RPMI8226 (cell line): ENCODE data around the gene KCNC2.

ENCODE experiments used
- DNase-seq: peaks from one replicate; pipeline ENCODE4 v3.0.0-alpha.2; 2015

Gene KCNC2

DNA sequence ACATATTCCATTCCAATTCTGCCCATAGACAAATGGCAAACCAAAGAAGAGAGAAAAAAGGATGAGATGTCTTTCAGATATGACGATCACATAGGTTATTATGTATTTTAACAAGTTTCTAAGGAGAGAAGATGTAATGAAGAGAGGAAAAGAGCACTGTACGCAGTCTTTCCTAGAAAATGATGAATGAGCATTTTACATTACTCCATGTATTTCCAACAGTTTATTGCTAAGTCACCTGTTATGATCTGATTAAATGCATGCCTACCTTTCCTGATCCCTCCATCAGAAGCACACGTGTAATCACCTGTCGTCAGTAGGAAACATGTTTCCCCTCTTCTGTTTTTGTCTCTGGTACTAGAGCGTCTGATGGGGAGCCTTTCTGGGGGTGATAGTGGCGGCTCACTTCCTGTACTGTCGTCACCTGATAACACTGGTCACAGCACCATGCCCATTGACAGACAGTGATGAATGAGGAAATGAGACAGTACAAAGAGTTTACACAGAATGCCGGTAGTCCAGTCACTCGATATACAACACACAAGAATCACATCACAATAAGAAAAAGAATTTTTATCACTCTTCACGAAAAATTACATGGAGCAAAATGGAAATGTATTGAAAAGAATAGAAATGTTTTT is 161.6 kb downstream of the KCNC2 start:
- no peak for DNase-seq

DNA sequence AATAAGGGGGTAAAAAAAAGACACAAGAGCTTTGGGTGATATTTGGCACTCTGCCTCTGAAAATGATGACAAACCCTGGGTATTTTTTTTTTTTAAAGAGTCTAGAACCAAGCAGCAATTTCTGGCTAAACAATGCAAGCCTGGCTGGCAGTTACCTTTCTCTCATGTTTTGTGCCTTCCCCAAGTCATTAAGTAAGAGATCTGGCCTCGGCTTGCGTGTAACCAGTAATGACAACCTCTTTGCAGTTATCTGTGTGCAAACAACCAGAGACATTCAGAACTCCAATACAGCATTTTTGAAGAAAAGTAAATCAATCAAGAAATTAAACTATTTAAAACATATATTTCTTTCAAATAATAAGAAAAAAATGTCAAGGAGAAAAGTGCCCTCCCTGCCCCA is 167.5 kb downstream of the KCNC2 start:
- DNase-seq: no peak

DNA sequence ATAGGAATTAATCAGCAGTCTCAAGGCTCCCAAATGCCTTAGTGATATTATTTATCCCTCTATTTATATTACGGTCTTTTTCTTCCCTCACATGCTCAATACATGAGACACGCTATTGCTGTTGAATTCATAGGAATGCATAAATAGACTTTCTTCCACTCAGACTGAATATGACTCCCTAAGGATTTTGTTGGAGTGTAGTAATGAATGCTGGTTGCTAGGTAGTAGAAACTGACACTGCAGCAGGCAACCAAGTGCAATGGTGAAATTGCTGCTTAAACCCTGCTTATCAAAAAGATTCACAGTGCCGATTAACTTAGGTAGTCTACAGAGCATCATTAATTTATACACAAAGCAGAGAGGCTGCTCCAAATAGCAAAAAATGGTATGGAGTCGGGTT is 168.2 kb downstream of the KCNC2 start:
- DNase-seq: no peak

DNA sequence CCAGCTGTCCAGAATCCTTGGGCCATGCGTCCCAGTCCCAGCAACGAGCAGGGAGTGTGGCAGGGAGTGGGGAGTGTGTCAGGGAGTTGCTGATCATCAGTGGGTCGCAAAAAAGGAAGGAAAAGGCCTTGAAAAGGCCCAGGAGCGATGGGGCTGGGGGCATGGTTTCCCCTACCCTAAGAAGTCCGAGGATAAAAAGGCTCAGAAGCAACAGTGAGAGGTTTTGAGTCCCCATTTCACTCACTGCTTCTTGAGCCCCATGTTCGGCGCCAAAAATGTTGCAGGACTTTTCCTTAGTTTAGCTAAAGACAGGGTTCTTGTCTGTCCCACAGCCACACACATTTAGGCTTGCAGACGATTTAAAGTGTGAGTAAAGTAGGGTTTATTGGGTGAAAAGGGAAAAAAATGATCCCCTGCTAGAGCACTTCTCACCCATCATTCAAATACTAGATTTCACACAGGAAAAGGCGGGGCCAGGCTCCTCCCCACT is 189.5 kb downstream of the KCNC2 start:
- DNase-seq: no peak

DNA sequence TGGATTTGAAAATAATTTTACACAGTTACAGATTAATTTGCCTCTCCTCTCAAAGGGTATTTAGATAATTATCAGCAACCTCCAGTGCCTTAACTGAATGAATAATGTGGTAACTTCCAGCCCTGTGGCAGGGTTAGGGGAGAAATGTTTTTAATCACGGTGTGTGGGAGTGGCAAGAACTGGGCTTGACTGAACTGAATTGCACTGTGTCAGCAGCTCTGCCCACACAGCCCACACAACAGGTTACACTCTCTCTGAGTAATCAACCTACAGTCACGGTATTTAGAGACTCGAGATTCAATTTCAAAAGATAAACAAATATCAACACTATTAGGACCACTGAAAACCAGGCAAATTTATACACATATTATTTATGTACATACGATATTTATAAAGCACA is 198.5 kb downstream of the KCNC2 start:
- no peak for DNase-seq

DNA sequence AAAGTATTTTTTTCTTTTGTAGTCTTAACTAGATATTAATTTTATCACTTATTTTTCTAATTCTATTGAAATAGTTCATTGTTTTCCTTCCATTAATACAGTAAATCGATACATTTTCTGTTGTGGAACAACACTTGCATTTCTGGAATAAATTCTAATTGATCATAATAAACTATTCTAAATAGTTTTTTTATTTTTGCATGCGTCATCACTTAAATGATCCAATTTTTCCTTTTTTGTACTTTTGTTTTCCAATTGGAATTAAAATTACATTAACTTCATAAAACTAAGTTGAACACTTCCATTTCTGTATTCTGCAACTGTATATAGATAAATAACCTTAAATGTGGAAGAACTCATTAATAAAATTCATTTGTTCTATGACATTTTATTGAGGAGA is 202.5 kb downstream of the KCNC2 start:
- DNase-seq: no peak

DNA sequence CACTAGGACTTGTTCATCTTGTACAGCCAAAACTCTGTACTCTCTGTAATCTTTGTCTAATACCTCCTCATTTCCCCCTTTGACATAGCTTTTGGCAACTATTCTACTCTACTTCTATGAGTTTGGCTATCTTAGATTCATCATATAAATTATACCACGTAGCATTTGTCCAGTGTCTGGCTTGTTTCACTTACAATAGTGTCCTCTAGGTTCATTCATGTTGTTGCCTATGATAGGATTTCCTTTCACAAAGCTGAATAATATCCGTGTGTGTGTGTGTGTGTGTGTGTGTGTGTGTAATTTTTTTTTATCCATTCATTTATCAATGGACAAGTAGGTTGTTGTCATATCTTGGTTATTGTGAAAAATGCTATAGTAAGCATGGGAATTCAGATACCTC is 209.5 kb downstream of the KCNC2 start:
- no peak for DNase-seq

DNA sequence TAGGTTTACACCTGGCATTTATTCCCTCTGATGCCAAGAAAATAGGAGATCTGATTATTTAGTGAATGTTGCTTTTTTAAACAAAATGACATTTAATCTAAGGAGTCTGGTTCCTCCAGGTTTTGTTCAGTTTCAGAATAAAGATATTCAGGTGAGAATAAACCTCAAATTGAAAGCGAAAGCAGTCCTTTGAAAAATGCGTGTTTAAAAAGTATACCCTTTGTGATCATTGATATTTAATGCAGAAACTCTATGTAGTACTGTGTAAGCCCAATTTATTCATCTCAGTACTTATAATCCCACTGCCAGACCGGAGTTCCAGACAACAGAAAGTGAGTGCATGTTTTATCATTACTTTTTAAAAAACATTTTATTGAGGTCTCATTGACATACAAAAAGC is 210.2 kb downstream of the KCNC2 start:
- peak; percentile 4 for DNase-seq
